LHCN-M2 (cell line): Measurements from ENCODE around the gene DAPK2. TPM values are rescaled to one million over a fixed set of nuclear protein-coding genes. Genes with fewer than 3 reads are reported as not detected.
"Not testable (repeated sequence)": the region's sequence is repeated elsewhere in the genome, so short reads cannot be mapped to it uniquely, and the experiment has no call there.

Experiments used
- DNase-seq: peaks from one replicate; pipeline ENCODE4 v3.0.0-alpha.2; 2012; ENCODE audit warnings: low read depth
- total RNA-seq: library from RNA; depleted of rRNA; stranded (reverse); fragments of >200 nt; gene quantifications from 2 replicates; pipeline ENCODE4 v1.2.3, GENCODE V29; 2014

Gene DAPK2
- total RNA-seq, 1 experiment from 2014 or later: 2.2 TPM

DNA sequence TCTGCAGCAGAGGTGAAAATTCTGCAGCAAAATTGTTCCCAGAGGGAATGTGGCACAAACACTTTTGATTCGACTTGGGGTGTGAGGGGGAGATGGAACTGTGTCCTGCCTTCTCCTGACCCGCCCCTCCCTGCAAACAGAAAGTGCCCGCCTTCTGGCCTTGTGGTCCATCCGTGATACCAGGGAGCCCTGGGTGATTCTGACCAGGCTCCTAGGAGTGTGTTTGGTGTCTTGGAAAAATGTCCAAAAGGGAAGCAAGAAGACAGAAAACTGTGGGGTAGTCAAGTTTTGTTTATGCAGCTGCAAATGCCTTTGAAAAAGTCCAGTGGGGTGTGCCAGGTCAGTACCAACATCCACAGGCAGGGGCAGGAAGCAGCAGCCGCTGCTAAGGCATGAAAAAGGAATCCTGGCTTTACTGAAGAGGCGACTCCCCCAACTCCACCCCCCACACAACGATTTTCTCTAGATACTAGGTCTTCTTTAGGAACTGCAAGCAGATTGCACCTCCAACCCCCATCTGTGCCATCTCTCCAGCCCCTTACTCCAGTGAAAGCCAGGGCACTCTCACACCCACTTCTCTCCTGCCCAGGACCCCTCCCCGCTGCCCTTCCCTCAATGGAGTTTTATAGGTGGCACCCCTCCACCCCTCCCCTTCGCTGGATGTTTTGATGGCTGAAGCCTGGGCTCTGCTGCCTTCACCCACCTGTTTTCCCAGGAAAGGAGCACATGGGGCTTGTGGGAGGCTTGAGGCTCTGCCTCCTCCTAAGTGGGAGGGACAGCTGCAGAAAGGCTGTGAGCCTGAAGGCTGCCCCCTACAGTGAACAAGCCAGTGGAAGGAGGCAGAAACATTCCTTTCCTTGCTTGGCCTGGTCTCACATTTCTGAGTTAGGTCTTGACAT is 130.2 kb downstream of the DAPK2 start:
- peak; percentile 81 for DNase-seq

DNA sequence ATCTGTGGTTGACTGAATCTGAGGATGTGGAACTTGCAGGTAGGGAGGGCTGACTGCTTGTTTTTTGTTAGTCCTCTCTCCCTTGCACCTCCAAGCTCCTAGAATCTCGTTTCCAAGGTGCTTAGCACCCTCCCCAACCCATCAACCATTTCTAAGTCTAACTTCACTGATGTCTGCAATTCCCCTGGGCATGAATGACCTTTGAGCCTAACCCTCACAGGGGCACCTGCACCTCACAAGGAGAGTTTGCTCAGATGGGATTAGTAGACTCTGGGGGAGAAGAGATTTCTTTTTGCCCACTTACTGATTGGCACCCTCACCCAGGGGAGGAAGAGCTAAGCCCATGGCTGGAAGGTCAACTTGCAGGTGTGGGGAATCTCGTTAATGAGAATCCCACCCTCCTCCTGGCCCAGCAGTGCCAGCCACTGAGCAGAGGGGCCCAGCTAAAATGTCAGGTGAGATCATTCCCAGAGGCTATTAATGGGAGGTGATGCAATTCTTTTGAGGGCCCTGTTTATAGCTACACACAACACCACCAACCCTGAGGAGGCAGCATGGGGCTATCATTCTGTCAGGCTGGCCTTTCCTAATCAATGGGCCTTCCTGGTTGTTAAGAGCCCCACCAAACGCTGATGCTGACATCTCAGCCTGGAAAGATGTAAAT is 130.9 kb downstream of the DAPK2 start:
- no peak for DNase-seq

GRCh38 chr15:63913786-63914315 is 132.4 kb downstream of the DAPK2 start:
- DNase-seq: no peak

DNA sequence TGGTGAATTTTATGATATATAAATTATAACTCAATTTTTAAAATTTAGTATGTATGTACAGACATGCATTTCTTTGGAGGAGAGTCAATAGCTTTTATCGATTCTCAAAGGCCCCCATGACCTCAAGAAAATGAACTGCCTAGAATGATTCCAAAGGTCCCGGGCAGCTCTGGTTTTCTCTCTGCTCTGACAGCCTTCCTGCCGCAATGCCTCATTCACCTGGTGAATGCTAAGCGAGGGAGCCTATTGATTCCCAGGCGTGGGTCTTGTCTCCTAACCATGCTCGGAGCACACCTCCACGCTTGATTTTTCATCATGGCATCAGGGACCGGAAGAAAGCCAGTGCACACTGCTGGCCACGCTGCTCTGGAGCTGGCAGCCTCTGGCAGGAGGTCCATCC is 132.9 kb downstream of the DAPK2 start:
- DNase-seq: no peak

GRCh38 chr15:63912061-63912615 is 134.1 kb downstream of the DAPK2 start:
- DNase-seq: no peak

DNA sequence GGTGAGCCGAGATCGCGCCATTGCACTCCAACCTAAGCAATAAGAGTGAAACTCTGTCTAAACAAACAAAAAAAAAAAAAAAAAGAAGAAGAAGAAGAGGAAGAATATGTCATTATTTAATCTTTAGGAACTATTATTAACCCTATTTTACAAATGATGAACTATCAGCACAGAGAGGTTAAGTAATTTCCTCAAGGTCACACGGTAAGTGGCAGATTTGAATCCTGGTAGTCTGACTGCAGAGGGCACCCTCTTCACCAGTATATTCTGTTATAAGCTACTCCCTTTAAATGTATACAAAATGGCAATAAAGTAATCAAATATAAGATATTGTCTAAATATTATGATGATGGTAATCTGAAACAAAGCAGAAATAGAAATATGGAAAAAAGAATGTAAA is 135.1 kb downstream of the DAPK2 start:
- DNase-seq: no peak

- DNase-seq: peak; percentile 53
Measured at GRCh38 chr15:63909819-63910437, 136.4 kb downstream of the DAPK2 start.

GRCh38 chr15:63908991-63909390 is 137.3 kb downstream of the DAPK2 start:
- DNase-seq: no peak

- DNase-seq: no peak
Measured at GRCh38 chr15:63908281-63908680, 138.0 kb downstream of the DAPK2 start.

DNA sequence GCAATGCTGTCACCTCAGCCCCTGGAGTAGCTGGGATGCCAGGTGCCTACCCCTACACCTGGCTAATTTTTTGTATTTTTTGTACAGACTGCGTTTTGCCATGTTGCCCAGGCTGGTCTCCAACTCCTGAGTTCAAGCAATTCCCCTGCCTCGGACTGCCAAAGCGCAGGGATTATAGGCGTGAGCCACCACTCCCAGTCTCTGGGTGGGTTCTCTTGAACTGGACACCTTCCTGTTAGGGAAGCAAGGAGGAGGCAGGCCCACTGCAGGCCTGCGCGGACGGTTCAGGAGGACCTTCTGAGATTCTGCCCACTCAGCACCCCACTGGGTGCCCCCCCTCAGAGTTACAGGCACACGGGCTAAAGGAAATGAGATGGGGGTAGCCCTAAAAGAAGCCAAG is 138.8 kb downstream of the DAPK2 start:
- no peak for DNase-seq

DNA sequence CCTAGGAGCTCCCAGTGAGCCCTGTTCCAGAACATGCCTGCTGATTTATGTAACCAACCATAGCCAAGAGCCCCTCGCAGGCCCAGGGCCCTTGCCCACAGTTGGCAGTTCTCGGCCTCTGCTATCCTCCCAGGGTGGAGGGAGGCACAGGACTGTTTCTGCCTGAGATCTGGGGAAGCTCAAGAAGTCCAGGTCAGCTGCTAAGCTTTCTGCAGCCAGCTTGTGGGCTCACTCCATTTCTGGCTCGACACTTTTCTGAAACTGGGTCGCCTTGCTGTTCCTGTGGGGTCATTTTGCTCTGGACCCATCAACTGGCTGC is 140.1 kb downstream of the DAPK2 start:
- no peak for DNase-seq

DNA sequence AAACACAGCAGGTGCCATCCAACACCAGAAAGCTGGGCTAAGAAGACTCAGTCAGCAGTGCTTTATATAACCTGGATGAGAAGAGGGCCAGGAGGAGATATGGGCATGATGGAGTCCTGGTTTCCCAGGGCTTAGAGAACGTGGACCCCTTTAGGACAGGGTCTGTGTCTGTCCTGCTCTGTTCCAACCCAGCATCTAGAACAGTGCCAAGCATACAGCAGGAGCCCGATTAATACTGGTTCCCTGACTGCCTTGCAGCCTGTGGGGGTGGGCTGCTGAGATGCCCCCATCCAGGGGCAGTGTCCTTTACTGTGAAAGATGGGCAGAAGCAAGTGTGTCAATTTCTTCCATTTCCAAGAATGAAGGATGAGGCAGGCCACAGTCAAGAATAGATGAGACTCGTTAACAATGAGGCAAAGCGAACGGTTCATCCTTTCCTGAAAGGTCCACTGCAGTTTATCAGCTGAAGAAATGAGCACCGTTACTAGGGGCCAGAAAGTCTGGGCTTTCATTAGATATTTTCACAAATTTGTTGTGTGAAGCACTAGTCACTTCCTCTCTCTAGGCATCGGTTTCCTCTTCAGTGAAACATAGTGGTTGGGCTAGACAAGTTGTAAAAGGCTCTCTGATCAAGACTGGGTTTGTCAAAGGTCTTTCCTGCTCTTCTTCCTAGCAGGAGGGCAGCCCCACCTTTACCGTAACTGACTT is 140.6 kb downstream of the DAPK2 start:
- no peak for DNase-seq

GRCh38 chr15:63905131-63905530 is 141.2 kb downstream of the DAPK2 start:
- DNase-seq: peak; percentile 41

DNA sequence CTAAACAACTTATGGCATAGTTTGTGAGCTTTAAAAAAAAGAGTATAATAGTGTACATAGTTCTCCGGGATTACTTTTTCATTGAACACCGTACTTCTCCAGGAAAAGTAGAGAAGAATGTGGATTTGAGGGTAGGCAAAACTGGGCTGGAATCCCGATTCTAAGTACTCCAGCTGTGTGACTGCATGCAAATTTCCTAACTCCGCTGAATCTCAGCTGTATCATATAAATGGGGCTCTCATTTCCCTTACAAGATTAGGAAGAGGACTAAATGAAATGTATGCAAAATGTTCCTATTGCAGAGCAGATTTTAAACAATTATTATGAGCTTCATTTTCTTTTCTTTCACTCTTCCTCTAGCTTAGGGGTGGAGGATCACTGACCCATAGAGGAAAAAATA is 142.2 kb downstream of the DAPK2 start:
- DNase-seq: no peak

- DNase-seq: no peak
Measured at GRCh38 chr15:63902671-63903035, 143.6 kb downstream of the DAPK2 start.

DNA sequence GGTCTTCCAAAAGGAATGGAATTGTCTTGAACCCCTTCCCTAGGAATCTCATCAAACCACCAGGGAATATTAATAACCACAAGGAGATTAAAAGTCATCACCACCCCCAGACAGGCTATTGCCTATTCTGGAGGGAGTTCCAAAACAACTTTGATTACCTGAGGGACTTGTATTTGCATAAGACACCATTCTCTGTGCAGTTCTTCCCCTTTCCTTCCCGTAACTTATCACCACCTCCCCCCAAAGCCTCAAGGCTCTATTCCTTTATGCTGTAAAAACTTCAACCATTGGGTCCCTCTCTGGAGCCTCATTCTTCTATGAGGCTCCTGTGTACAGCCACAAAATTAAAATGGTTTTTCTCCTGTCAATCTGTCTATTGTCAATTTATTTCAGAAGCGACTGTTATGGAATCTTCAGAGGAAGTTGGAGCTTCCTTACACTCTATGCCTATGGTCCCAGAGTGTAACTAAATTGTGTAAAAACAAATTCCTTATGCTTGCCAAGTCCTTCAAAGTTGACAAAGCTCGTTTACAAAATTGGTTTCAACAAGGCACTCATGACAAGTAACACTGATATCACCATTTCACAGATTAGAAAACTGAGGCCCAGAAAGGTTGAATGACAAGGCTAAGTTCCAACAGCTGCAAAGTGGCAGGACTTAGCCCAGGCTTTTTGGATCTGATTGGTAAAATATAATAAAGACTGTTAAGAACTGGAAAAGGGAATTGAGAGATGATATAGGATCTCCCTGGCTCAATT is 144.2 kb downstream of the DAPK2 start:
- no peak for DNase-seq

- no peak for DNase-seq
Measured at GRCh38 chr15:63900306-63900705, 146.0 kb downstream of the DAPK2 start.

DNA sequence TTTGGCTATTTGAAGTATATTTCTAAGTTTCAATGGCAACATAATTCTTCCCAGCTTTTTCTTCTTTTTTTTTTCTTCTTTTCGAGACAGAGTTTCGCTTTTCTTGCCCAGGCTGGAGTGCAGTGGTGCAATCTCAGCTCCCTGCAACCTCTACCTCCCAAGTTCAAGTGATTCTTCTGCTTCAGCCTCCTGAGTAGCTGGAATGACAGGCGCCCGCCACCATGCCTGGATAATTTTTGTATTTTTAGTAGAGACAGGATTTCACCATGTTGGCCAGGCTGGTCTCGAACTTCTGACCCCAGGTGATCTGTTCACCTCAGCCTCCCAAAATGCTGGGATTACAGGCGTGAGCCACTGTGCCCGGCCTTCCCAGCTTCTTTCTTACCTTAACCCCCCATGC is 146.7 kb downstream of the DAPK2 start:
- DNase-seq: not testable (repeated sequence)

DNA sequence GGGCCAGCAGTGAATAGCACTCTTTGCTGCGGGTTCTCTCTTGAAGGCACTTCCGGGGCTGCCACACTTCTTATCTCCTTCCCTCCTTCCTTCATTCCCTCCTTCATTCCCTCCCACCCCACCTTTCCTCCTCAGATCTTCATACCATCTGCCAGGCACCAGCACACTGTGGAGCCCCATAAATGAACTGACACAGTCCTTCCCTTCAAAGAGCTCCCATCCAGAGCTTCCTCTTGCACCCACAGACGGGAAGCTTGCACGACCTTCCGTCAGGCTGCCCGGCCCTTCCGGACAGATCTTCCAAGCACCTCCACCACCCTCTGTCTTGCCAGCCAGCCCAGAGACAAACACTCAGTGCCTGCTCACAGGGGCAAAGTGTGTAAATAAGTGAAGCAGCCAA is 147.1 kb downstream of the DAPK2 start:
- no peak for DNase-seq

DNA sequence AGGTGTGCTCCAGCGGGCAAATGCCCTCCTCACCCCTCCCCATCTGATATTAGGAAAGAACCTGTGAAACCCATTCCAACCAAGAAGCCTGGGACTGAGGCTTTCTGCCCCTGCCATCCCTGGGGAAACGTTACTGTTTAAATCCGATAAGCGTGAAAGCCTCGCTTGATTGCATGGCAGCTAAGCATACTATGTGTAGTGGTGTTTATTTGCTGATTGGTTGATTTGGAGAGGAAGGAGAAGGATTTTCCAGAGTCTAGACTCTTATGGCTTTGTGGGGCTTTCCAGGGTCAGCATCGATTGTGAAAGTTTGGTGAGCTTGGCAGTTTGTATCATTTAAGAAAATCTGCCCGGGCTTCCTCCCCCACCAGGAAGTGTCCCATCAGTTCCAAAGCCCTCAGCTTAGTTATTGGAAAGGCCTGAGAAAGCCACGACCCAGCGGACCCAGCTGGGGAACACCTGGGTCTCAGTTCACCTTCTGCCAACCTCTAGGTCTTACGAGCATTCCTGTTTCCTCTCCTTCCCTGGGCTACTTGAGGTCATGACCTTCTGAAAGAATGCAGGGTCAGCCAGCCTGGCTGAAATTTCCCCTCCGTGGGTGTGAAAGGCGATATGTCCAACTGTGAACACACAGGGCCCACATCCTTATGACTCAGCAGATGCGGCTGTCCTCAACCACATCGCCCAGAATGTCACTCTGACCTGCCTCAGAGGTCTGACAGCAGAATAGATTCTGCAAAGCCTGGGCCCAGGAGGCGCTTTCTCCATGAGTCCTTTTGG is 149.8 kb downstream of the DAPK2 start:
- peak; percentile 97 for DNase-seq
